Measurements from ENCODE around the gene GRAMD2B.

Gene GRAMD2B

GRCh38 chr5:126480824-126481223 is 57.6 kb downstream of the GRAMD2B start:
- no peak for DNase-seq (ENCODE audit: low read depth, low spot score)

- peak; percentile 39 for DNase-seq (ENCODE audit: low read depth, low spot score)
Observed at GRCh38 chr5:126481243-126481642, 58.0 kb downstream of the GRAMD2B start.

- no peak for DNase-seq (ENCODE audit: low read depth, low spot score)
Observed at GRCh38 chr5:126482591-126482990, 59.4 kb downstream of the GRAMD2B start.

- no peak for DNase-seq (ENCODE audit: low read depth, low spot score)
Observed at GRCh38 chr5:126483156-126483555, 59.9 kb downstream of the GRAMD2B start.

GRCh38 chr5:126484253-126484652 is 61.0 kb downstream of the GRAMD2B start:
- no peak for DNase-seq (ENCODE audit: low read depth, low spot score)

GRCh38 chr5:126486332-126486731 is 63.1 kb downstream of the GRAMD2B start:
- DNase-seq (ENCODE audit: low read depth, low spot score) = no peak

GRCh38 chr5:126487596-126487995 is 64.4 kb downstream of the GRAMD2B start:
- DNase-seq (ENCODE audit: low read depth, low spot score) = no peak

GRCh38 chr5:126488443-126489065 is 65.3 kb downstream of the GRAMD2B start:
- no peak for DNase-seq (ENCODE audit: low read depth, low spot score)

GRCh38 chr5:126490167-126490940 is 67.1 kb downstream of the GRAMD2B start:
- peak; percentile 31 for DNase-seq (ENCODE audit: low read depth, low spot score)

GRCh38 chr5:126492939-126493338 is 69.7 kb downstream of the GRAMD2B start:
- DNase-seq (ENCODE audit: low read depth, low spot score) = no peak

- no peak for DNase-seq (ENCODE audit: low read depth, low spot score)
Observed at GRCh38 chr5:126494393-126494792, 71.2 kb downstream of the GRAMD2B start.

- no peak for DNase-seq (ENCODE audit: low read depth, low spot score)
Observed at GRCh38 chr5:126497506-126497905, 74.3 kb downstream of the GRAMD2B start.

- DNase-seq (ENCODE audit: low read depth, low spot score) = no peak
Observed at GRCh38 chr5:126499278-126499677, 76.1 kb downstream of the GRAMD2B start.

GRCh38 chr5:126499853-126500342 is 76.7 kb downstream of the GRAMD2B start:
- DNase-seq (ENCODE audit: low read depth, low spot score) = no peak

- DNase-seq (ENCODE audit: low read depth, low spot score) = no peak
Observed at GRCh38 chr5:126501448-126501847, 78.2 kb downstream of the GRAMD2B start.

- DNase-seq (ENCODE audit: low read depth, low spot score) = peak; percentile 66
Observed at GRCh38 chr5:126503602-126504104, 80.4 kb downstream of the GRAMD2B start.

GRCh38 chr5:126506079-126506478 is 82.9 kb downstream of the GRAMD2B start:
- DNase-seq (ENCODE audit: low read depth, low spot score) = no peak

- peak; percentile 29 for DNase-seq (ENCODE audit: low read depth, low spot score)
Observed at GRCh38 chr5:126508251-126508961, 85.2 kb downstream of the GRAMD2B start.

- peak; percentile 68 for DNase-seq (ENCODE audit: low read depth, low spot score)
Observed at GRCh38 chr5:126508962-126509279, 85.7 kb downstream of the GRAMD2B start.

- no peak for DNase-seq (ENCODE audit: low read depth, low spot score)
Observed at GRCh38 chr5:126509339-126509738, 86.1 kb downstream of the GRAMD2B start.

- no peak for DNase-seq (ENCODE audit: low read depth, low spot score)
Observed at GRCh38 chr5:126511961-126512360, 88.8 kb downstream of the GRAMD2B start.

- no peak for DNase-seq (ENCODE audit: low read depth, low spot score)
Observed at GRCh38 chr5:126512451-126512850, 89.2 kb downstream of the GRAMD2B start.
